Lung (tissue), 12 donors: ENCODE data around the gene NRG3. TPM values are rescaled to one million over a fixed set of nuclear protein-coding genes. Genes with fewer than 3 reads are reported as not detected.

ENCODE experiments used
- ATAC-seq: fragments of 200-7000 bp; cut with Tn5 transposase; one replicate; pipeline ENCODE4 v1.9.1; 2020; ENCODE audit warnings: moderate number of reproducible peaks; ENCODE audit not compliant: insufficient read depth, low FRiP score
- DNase-seq, 3 donors: peaks; one replicate each; pipeline ENCODE4 v3.0.0-alpha.2; 2013 to 2017
- H3K27ac ChIP-seq, 2 donors: one replicate each; pipeline ENCODE4 v1.5.1; 2013; ENCODE audit warnings: mild to moderate bottlenecking in 2 of 2, moderate library complexity in 2 of 2, control low read depth in 1 of 2, inconsistent platforms in 1 of 2, low read depth in 1 of 2, low read length in 1 of 2
- H3K27me3 ChIP-seq, 3 donors: one replicate each; pipeline ENCODE4 v1.5.1; 2013; ENCODE audit warnings: low read length in 2 of 3; ENCODE audit not compliant: control insufficient read depth in 3 of 3, insufficient read depth in 3 of 3
- H3K36me3 ChIP-seq, 4 donors: one replicate each; pipeline ENCODE4 v1.5.1; 2013; ENCODE audit warnings: low read length in 4 of 4, mild to moderate bottlenecking in 1 of 4, moderate library complexity in 1 of 4; ENCODE audit not compliant: control insufficient read depth in 4 of 4, insufficient read depth in 4 of 4
- H3K4me1 ChIP-seq, 5 donors: one replicate each; pipeline ENCODE4 v1.5.1; 2013; ENCODE audit warnings: low read length in 5 of 5, mild to moderate bottlenecking in 2 of 5, moderate library complexity in 1 of 5; ENCODE audit not compliant: control insufficient read depth in 5 of 5, insufficient read depth in 5 of 5
- H3K4me3 ChIP-seq: one replicate; pipeline ENCODE4 v1.5.1; 2013; ENCODE audit warnings: mild to moderate bottlenecking, control low read depth, moderate library complexity
- H3K9ac ChIP-seq, 2 donors: one replicate each; pipeline ENCODE4 v1.5.1; 2013; ENCODE audit warnings: low read length in 2 of 2, control low read depth in 1 of 2; ENCODE audit not compliant: insufficient read depth in 1 of 2
- H3K9me3 ChIP-seq, 4 donors: one replicate each; pipeline ENCODE4 v1.5.1; 2013; ENCODE audit warnings: low read length in 3 of 4, mild to moderate bottlenecking in 1 of 4, moderate library complexity in 1 of 4; ENCODE audit not compliant: control insufficient read depth in 4 of 4, insufficient read depth in 3 of 4
- WGBS, 2 donors: extraction: QIAGEN DNeasy Blood & Tissue Kit; methylation state at CpG; one replicate each; pipeline ENCODE4 v1.1.7; 2013; 5-methylcytosine and 5-hydroxymethylcytosine counted together
- polyA plus RNA-seq, 2 donors: library from polyadenylated mRNA; stranded (reverse); fragments of 200-250 nt; gene quantifications; one replicate each; pipeline ENCODE4 v1.2.1, GENCODE V29; 2013
- total RNA-seq, 2 donors: library from RNA; depleted of rRNA in 1 of 2; stranded (reverse); fragments of >200 nt in 1 of 2; gene quantifications; one replicate each; pipeline ENCODE4 v1.2.1, GENCODE V29; 2014 to 2021
- TF ChIP-seq, protein P1 (sequence below): IDR thresholded peaks from 2 replicates; pipeline ENCODE4 v1.5.1; 2012; ENCODE audit warnings: mild to moderate bottlenecking; ENCODE audit errors: control extremely low read depth, extremely low read depth
- donor health status: control.
- donor health status: control.
- donor health status: Bipolar disorder and iron deficiency.
- donor health status: healthy.
- donor health status: DM: yes; HTN: yes; CAD: no.

NRG3 gene
- total and polyA plus RNA-seq, 4 donors = 0.49 to 2.0 (median 0.84) TPM

DNA sequence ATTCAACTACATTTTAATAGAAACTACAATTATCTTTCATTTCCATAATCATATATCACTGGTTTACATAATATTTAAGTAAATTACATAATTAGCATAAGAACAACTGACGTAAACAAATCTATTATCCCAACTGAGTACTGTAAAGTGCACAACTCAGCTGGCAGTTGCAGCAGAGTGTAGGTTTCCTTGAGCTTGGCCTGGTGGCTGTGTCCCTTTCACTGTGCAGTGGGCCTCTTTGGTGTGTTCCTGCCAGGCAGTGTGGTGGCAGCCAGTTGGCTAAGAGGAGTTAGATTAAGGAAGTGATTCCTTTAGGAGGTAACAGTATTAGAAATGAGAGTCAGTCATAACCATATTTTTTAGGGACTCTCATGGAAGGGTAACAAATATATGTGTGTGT lies 7.0 kb downstream of the NRG3 start:
- TF ChIP-seq, protein P1, sequence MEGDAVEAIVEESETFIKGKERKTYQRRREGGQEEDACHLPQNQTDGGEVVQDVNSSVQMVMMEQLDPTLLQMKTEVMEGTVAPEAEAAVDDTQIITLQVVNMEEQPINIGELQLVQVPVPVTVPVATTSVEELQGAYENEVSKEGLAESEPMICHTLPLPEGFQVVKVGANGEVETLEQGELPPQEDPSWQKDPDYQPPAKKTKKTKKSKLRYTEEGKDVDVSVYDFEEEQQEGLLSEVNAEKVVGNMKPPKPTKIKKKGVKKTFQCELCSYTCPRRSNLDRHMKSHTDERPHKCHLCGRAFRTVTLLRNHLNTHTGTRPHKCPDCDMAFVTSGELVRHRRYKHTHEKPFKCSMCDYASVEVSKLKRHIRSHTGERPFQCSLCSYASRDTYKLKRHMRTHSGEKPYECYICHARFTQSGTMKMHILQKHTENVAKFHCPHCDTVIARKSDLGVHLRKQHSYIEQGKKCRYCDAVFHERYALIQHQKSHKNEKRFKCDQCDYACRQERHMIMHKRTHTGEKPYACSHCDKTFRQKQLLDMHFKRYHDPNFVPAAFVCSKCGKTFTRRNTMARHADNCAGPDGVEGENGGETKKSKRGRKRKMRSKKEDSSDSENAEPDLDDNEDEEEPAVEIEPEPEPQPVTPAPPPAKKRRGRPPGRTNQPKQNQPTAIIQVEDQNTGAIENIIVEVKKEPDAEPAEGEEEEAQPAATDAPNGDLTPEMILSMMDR = no peak

DNA sequence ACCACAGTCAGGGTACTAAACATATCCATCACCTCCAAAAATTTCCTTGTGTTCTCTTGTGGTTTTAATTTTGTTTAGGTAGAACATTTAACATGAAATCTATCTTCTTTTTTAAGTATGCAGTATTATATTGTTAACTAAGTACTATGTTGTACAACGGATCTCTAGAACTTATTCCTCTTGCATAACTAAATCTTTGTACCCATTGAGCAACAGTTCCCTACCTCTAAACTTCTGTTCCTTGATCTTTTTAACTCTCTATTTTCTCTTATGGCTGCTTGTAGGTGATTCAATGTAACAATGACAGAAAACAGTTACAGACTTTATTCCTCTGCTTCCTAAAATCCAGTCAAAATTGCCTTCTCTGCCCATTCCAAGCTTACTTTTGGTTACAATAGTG lies 9.9 kb downstream of the NRG3 start:
- Histone ChIP-seq H3K9ac (no peak overlapping the region), H3K4me1 (no peaks in the 10 kb centered on the region), H3K36me3 (no peaks in the 10 kb centered on the region), H3K9me3 (no peaks in the 10 kb centered on the region), H3K27me3 (no peaks in the 10 kb centered on the region), H3K27ac (no peak overlapping the region), H3K4me3 (no peak overlapping the region)
- DNase-seq = no peak
- ATAC-seq = no peak
- TF ChIP-seq, protein P1 = no peak
- 87 to 91% methylated on average over 1 of the region's 1 CpG for whole genome bisulfite sequencing, 2 donors

More for the DNA sequence above, 7.0 kb downstream of the NRG3 start:
- peaks cover 0 to 14% (median 13%) of the 10 kb centered on the region in 3 donors for H3K27me3 ChIP-seq
- H3K36me3 ChIP-seq = no peaks in the 10 kb centered on the region
- DNase-seq = no peak
- 86 to 93% methylated on average over 1 of the region's 1 CpG for WGBS, 2 donors
- no peak overlapping the region for H3K9ac ChIP-seq
- H3K27ac ChIP-seq = no peak overlapping the region
- H3K4me1 ChIP-seq = no peaks in the 10 kb centered on the region
- no peak overlapping the region for H3K4me3 ChIP-seq
- H3K9me3 ChIP-seq = no peaks in the 10 kb centered on the region
- ATAC-seq = no peak

DNA sequence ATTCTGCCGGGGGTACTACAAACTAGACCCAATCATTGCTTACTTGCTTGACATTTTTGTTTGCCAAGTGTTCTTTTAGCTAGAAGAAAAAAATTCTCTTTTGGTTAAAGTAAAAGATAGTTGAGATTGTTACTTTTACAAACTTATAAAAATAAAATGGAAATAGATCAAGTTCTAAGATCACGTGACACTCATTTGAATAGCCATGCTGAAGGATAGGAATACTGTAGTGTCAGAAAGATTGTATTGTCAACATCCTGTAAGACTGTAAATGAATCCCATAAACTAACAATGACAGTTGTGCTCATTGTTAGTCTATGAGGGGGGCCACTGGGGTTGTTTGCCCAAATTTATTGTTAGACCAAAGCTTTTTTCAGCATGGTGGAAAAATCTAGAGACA lies 10.5 kb downstream of the NRG3 start:
- no peak overlapping the region for H3K27ac ChIP-seq
- 88 to 90% methylated on average over 2 of the region's 2 CpGs for WGBS, 2 donors
- TF ChIP-seq, protein P1 = no peak
- H3K9me3 ChIP-seq = no peaks in the 10 kb centered on the region
- H3K4me3 ChIP-seq = no peak overlapping the region
- H3K4me1 ChIP-seq = no peaks in the 10 kb centered on the region
- H3K9ac ChIP-seq = no peak overlapping the region
- DNase-seq (no peak), ATAC-seq (no peak)
- no peaks in the 10 kb centered on the region for H3K36me3 ChIP-seq
- H3K27me3 ChIP-seq = no peaks in the 10 kb centered on the region

DNA sequence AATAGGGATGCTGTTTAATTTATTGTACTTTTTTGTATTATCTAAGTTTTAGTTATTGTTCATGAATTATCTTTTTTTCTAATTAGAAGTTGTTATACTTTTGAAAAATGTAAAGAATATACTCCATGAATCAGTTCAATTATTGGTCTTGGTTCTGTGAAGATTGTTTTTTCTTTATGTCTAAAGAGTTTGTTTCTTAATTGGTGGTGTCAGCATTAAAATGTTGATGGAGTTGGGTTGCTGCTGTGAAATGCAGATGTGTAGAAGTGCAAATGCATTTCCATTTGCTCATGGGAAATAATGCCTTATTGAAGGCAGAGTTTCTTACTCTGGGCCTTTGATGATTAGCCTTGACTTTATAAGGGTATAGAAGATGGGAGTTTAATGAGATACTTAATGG lies 11.9 kb downstream of the NRG3 start:
- Histone ChIP-seq H3K27ac (no peak overlapping the region), H3K36me3 (no peaks in the 10 kb centered on the region), H3K4me3 (no peak overlapping the region), H3K27me3 (no peaks in the 10 kb centered on the region), H3K9me3 (no peaks in the 10 kb centered on the region), H3K4me1 (no peaks in the 10 kb centered on the region), H3K9ac (no peak overlapping the region)
- DNase-seq = no peak
- ATAC-seq = no peak
- TF ChIP-seq, protein P1 = no peak
